ENCODE results near the gene TMEM50A. TPM values are rescaled to one million over a fixed set of nuclear protein-coding genes. Genes with fewer than 3 reads are reported as not detected.

The TMEM50A gene
- total and polyA plus RNA-seq, 2 of the 13 experiments (the other 11 are each of a cell fraction or from before 2014, with no cell fraction given): 51.2 to 61.2 TPM

DNA sequence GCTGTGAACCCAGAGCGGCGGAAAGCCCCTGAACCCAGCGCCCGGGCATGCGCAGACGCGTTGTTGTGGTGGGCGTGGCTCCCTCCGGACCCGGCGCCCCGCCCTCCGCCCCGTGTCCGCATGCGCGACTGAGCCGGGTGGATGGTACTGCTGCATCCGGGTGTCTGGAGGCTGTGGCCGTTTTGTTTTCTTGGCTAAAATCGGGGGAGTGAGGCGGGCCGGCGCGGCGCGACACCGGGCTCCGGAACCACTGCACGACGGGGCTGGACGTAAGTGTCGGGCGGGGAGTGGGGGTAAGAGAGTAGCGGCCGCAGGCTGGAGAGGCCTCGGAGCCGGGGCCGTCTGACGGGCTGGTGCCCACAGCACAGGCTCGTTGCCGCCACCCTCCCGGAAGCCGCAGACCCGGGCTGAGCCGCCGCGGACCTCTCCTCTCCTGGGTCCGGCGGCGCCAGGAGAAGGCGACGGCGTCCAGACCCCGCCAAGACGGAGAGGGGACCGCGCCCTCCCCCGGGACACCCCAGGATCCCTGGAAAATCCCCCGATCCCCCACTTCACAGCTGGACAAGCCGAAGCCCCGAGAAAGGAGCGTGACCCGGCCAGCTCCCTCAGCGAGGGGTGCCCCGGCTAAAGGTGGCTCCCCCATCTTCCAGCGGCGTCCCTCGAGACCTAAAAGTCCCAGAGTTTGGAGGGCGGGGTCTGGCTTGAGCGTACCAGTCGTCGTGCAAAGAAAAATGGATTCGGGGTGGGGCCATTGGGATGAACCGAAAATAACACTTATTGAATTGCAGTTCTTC is at the start of gene TMEM50A (continued):
- TF ChIP-seq, protein P1, sequence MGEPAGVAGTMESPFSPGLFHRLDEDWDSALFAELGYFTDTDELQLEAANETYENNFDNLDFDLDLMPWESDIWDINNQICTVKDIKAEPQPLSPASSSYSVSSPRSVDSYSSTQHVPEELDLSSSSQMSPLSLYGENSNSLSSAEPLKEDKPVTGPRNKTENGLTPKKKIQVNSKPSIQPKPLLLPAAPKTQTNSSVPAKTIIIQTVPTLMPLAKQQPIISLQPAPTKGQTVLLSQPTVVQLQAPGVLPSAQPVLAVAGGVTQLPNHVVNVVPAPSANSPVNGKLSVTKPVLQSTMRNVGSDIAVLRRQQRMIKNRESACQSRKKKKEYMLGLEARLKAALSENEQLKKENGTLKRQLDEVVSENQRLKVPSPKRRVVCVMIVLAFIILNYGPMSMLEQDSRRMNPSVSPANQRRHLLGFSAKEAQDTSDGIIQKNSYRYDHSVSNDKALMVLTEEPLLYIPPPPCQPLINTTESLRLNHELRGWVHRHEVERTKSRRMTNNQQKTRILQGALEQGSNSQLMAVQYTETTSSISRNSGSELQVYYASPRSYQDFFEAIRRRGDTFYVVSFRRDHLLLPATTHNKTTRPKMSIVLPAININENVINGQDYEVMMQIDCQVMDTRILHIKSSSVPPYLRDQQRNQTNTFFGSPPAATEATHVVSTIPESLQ (CRISPR knock-in tag; conservative IDR thresholded peaks at IDR 0.05): no peak; the same call in 1 of the 2 replicates
- TF ChIP-seq PAWR (CRISPR knock-in tag; IDR thresholded peaks at IDR 0.05; ENCODE audit: borderline replicate concordance): no peak
- peak; percentile 41; the same call in 1 of the 2 replicates for TF ChIP-seq ZNF274 (CRISPR knock-in tag; IDR thresholded peaks at IDR 0.05)
- TF ChIP-seq GPN1 (CRISPR knock-in tag; IDR thresholded peaks at IDR 0.05; ENCODE audit: borderline replicate concordance): no peak
- no peak for TF ChIP-seq HNRNPUL1 (IDR thresholded peaks at IDR 0.05; ENCODE audit: low read depth, low read length)
- TF ChIP-seq, protein P2, sequence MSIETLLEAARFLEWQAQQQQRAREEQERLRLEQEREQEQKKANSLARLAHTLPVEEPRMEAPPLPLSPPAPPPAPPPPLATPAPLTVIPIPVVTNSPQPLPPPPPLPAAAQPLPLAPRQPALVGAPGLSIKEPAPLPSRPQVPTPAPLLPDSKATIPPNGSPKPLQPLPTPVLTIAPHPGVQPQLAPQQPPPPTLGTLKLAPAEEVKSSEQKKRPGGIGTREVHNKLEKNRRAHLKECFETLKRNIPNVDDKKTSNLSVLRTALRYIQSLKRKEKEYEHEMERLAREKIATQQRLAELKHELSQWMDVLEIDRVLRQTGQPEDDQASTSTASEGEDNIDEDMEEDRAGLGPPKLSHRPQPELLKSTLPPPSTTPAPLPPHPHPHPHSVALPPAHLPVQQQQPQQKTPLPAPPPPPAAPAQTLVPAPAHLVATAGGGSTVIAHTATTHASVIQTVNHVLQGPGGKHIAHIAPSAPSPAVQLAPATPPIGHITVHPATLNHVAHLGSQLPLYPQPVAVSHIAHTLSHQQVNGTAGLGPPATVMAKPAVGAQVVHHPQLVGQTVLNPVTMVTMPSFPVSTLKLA (IDR thresholded peaks at IDR 0.05): 0 out of 2 replicates have a peak, but pooled peaks have one; percentile 26
- TF ChIP-seq MXD4 (CRISPR knock-in tag; IDR thresholded peaks at IDR 0.05): peak; percentile 51; the same call in 1 of the 2 replicates
- TF ChIP-seq ZNF431 (CRISPR knock-in tag; IDR thresholded peaks at IDR 0.05; ENCODE audit: borderline replicate concordance, low read depth): no peak; the same call in 1 of the 2 replicates
- TF ChIP-seq SETDB1 (CRISPR knock-in tag; IDR thresholded peaks at IDR 0.05; ENCODE audit: borderline replicate concordance): no peak
- TF ChIP-seq, protein P3, sequence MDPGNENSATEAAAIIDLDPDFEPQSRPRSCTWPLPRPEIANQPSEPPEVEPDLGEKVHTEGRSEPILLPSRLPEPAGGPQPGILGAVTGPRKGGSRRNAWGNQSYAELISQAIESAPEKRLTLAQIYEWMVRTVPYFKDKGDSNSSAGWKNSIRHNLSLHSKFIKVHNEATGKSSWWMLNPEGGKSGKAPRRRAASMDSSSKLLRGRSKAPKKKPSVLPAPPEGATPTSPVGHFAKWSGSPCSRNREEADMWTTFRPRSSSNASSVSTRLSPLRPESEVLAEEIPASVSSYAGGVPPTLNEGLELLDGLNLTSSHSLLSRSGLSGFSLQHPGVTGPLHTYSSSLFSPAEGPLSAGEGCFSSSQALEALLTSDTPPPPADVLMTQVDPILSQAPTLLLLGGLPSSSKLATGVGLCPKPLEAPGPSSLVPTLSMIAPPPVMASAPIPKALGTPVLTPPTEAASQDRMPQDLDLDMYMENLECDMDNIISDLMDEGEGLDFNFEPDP (CRISPR knock-in tag; conservative IDR thresholded peaks at IDR 0.05): 0 out of 2 replicates have a peak, but pooled peaks have one; percentile 60
- peak; percentile 79; the same call in 1 of the 2 replicates for TF ChIP-seq MYNN (CRISPR knock-in tag; IDR thresholded peaks at IDR 0.05; ENCODE audit: low read depth)
- TF ChIP-seq HOXA7 (CRISPR knock-in tag; IDR thresholded peaks at IDR 0.05): no peak
- TF ChIP-seq NFATC3 (CRISPR knock-in tag; IDR thresholded peaks at IDR 0.05): 0 out of 2 replicates have a peak, but pooled peaks have one; percentile 73
- TF ChIP-seq, protein P4, sequence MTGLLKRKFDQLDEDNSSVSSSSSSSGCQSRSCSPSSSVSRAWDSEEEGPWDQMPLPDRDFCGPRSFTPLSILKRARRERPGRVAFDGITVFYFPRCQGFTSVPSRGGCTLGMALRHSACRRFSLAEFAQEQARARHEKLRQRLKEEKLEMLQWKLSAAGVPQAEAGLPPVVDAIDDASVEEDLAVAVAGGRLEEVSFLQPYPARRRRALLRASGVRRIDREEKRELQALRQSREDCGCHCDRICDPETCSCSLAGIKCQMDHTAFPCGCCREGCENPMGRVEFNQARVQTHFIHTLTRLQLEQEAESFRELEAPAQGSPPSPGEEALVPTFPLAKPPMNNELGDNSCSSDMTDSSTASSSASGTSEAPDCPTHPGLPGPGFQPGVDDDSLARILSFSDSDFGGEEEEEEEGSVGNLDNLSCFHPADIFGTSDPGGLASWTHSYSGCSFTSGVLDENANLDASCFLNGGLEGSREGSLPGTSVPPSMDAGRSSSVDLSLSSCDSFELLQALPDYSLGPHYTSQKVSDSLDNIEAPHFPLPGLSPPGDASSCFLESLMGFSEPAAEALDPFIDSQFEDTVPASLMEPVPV (CRISPR knock-in tag; IDR thresholded peaks at IDR 0.05): peak; percentile 38; the same call in 1 of the 2 replicates
- TF ChIP-seq SP140L (CRISPR knock-in tag; IDR thresholded peaks at IDR 0.05; ENCODE audit: borderline replicate concordance): peak; percentile 17; the same call in 1 of the 2 replicates
- no peak for TF ChIP-seq MAFG (CRISPR knock-in tag; IDR thresholded peaks at IDR 0.05)
- TF ChIP-seq YEATS2 (CRISPR knock-in tag; IDR thresholded peaks at IDR 0.05; ENCODE audit: borderline replicate concordance): peak; percentile 69; the same call in 1 of the 2 replicates
- TF ChIP-seq ZNF616 (CRISPR knock-in tag; IDR thresholded peaks at IDR 0.05; ENCODE audit: low read depth): peak; percentile 26; the same call in 1 of the 2 replicates
- TF ChIP-seq KDM5B (CRISPR knock-in tag; IDR thresholded peaks at IDR 0.05; ENCODE audit: borderline replicate concordance): peak; percentile 77; the same call in 1 of the 2 replicates
- TF ChIP-seq ZNF558 (CRISPR knock-in tag; IDR thresholded peaks at IDR 0.05; ENCODE audit: borderline replicate concordance): peak; percentile 64; the same call in 1 of the 2 replicates
- no peak for TF ChIP-seq SRSF9 (IDR thresholded peaks at IDR 0.05; ENCODE audit: borderline replicate concordance, insufficient read depth, low read depth, low read length, poor library complexity, severe bottlenecking)
- TF ChIP-seq ZNF207 (IDR thresholded peaks at IDR 0.05; ENCODE audit: borderline replicate concordance): no peak
